Endothelial cell of umbilical vein (primary cell): ENCODE data around the gene DBT. TPM values are rescaled to one million over a fixed set of nuclear protein-coding genes. Genes with fewer than 3 reads are reported as not detected.

Experiments used
- BruUV-seq: library from RNA; stranded (reverse); fragments of 400-500 nt; replicated peaks from 2 replicates; lab custom pipeline; 2021; lab: Mats Ljungman, UMichigan
- CTCF ChIA-PET: fragments of 300-600, 350-600 bp; sonication (Branson Sonifier 250); formaldehyde crosslinking; loops from one replicate; lab custom pipeline; 2021; ENCODE audit warnings: antibody characterized with exemption, inconsistent platforms; lab: Charles Lee
- POLR2A ChIA-PET: fragments of 300-600, 350-600 bp; sonication (Branson Sonifier 250); formaldehyde crosslinking; loops from one replicate; lab custom pipeline; 2021; ENCODE audit warnings: antibody characterized with exemption, inconsistent platforms; lab: Charles Lee
- DNase-seq: peaks from one replicate; pipeline ENCODE4 v3.0.0-alpha.2; 2011; ENCODE audit warnings: low read depth, low spot score
- FAIRE-seq: peaks from 2 replicates; lab custom pipeline; 2011; peaks lifted over from hg19 to GRCh38; lab: Jason Lieb, UNC
- H2AFZ ChIP-seq: 2 replicates; pipeline ENCODE4 v1.6.0; 2012; ENCODE audit warnings: low read depth, low read length, control low read depth, inconsistent platforms
- H3K27ac ChIP-seq: 2 replicates; pipeline ENCODE4 v1.5.1; 2011; ENCODE audit warnings: low read depth, mild to moderate bottlenecking, control low read depth, low read length, moderate library complexity; ENCODE audit not compliant: insufficient read depth
- H3K27me3 ChIP-seq, 2 experiments: 2 replicates each; pipeline versions ENCODE4 v1.6.0 to v1.6.1; 2011; ENCODE audit warnings: low read length in 2 of 2, mixed read lengths in 1 of 2; ENCODE audit not compliant: control insufficient read depth in 2 of 2, insufficient read depth in 2 of 2
- H3K36me3 ChIP-seq, 2 experiments: 2 replicates in 1 of 2; 3 replicates in 1 of 2; pipeline ENCODE4 v1.5.1; 2011; ENCODE audit warnings: low read length in 2 of 2, mild to moderate bottlenecking in 1 of 2, moderate library complexity in 1 of 2; ENCODE audit not compliant: control insufficient read depth in 2 of 2, insufficient read depth in 2 of 2; ENCODE audit errors: extremely low read depth in 1 of 2
- H3K4me1 ChIP-seq: 3 replicates; pipeline ENCODE4 v1.5.1; 2011; ENCODE audit warnings: mild to moderate bottlenecking, low read length; ENCODE audit not compliant: control insufficient read depth, insufficient read depth; ENCODE audit errors: extremely low read depth
- H3K4me2 ChIP-seq: 2 replicates; pipeline ENCODE4 v1.6.1; 2011; ENCODE audit warnings: low read length, control low read depth, mixed read lengths; ENCODE audit not compliant: insufficient read depth
- H3K4me3 ChIP-seq, 3 experiments: fragments of 200-600 bp in 1 of 3; sonication (generic), shearing (Covaris generic) in 1 of 3; replicated peaks in 1 of 3; 2 replicates each; pipeline ENCODE4 v1.5.1; 2011 to 2016; ENCODE audit warnings: control low read depth in 3 of 3, low read length in 3 of 3, mild to moderate bottlenecking in 2 of 3, inconsistent platforms in 1 of 3, low read depth in 1 of 3, moderate library complexity in 1 of 3; ENCODE audit not compliant: insufficient read depth in 1 of 3
- H3K79me2 ChIP-seq: 2 replicates; pipeline ENCODE4 v1.6.0; 2012; ENCODE audit warnings: low read length, inconsistent platforms; ENCODE audit not compliant: control insufficient read depth, insufficient read depth
- H3K9ac ChIP-seq: replicated peaks from 2 replicates; pipeline ENCODE3; 2011; ENCODE audit warnings: low read length, control low read depth; ENCODE audit not compliant: insufficient read depth; ENCODE audit errors: extremely low read depth
- H3K9me1 ChIP-seq: replicated peaks from 3 replicates; pipeline ENCODE4 v1.6.0; 2011; ENCODE audit warnings: mild to moderate bottlenecking, low read length; ENCODE audit not compliant: control insufficient read depth, insufficient read depth; ENCODE audit errors: extremely low read depth
- H3K9me3 ChIP-seq: replicated peaks from 2 replicates; pipeline ENCODE4 v1.5.1; 2012; ENCODE audit warnings: low read length, inconsistent platforms; ENCODE audit not compliant: control insufficient read depth, insufficient read depth
- H4K20me1 ChIP-seq: replicated peaks from 2 replicates; pipeline ENCODE3; 2011; ENCODE audit warnings: mild to moderate bottlenecking, low read length; ENCODE audit not compliant: control insufficient read depth, insufficient read depth; ENCODE audit errors: extremely low read depth
- EZH2 ChIP-seq: IDR thresholded peaks from 2 replicates; pipeline ENCODE4 v1.6.1; 2012; ENCODE audit warnings: borderline replicate concordance, low read depth, mild to moderate bottlenecking, moderate library complexity, low read length, inconsistent platforms; ENCODE audit not compliant: severe bottlenecking
- FOS ChIP-seq: IDR thresholded peaks from 2 replicates; pipeline ENCODE4 v1.6.1; 2011; ENCODE audit warnings: mild to moderate bottlenecking, low read length, moderate library complexity, borderline replicate concordance; ENCODE audit not compliant: insufficient read depth
- GATA2 ChIP-seq: IDR thresholded peaks from 2 replicates; pipeline ENCODE4 v1.7.0; 2011; ENCODE audit warnings: low read depth, mild to moderate bottlenecking, moderate library complexity, mixed read lengths, low read length; ENCODE audit not compliant: insufficient read length, insufficient read depth
- JUN ChIP-seq: IDR thresholded peaks from 2 replicates; pipeline ENCODE4 v1.6.1; 2011; ENCODE audit warnings: borderline replicate concordance, low read depth; ENCODE audit not compliant: insufficient read length, insufficient read depth
- MYC ChIP-seq: IDR thresholded peaks from one replicate; pipeline ENCODE4 v1.6.1; 2011; ENCODE audit warnings: mild to moderate bottlenecking, low read depth, low read length
- POLR2A ChIP-seq: IDR thresholded peaks from 2 replicates; pipeline ENCODE4 v1.6.1; 2012; ENCODE audit warnings: low read depth, mild to moderate bottlenecking, control low read depth, low read length
- POLR2AphosphoS5 ChIP-seq: IDR thresholded peaks from 2 replicates; pipeline ENCODE4 v1.6.1; 2012; ENCODE audit warnings: low read depth, mild to moderate bottlenecking, control low read depth, low read length, moderate library complexity; ENCODE audit not compliant: insufficient read depth
- dilution Hi-C: fragments of 300-500 bp; cut with MboI; formaldehyde crosslinking; loops from one replicate; pipeline ENCODE4 v1.15.0; 2019; ENCODE audit warnings: low sequenced_read_pairs; ENCODE audit not compliant: extremely low pct_ligation_motif_present
- intact Hi-C: fragments of 100-400 bp; cut with micrococcal nuclease; formaldehyde crosslinking; loops from one replicate; pipeline ENCODE4 v1.10.0; 2022
- polyA plus RNA-seq, 4 experiments: library from polyadenylated mRNA; depleted of rRNA in 3 of 4; stranded (reverse) in 3 of 4; unstranded in 1 of 4; fragments of >200 nt; gene quantifications; 2 replicates each; pipeline versions ENCODE4 v1.2.1 to v1.2.3, GENCODE V29; 2011 to 2012; ENCODE audit warnings: missing spikeins in 1 of 4
- total RNA-seq: library from RNA; stranded (reverse); gene quantifications from 2 replicates; pipeline ENCODE4 v1.2.3, GENCODE V29; 2021
- TF ChIP-seq, protein P1 (sequence below), 2 donors: IDR thresholded peaks; 1 replicate in 1 of 2; 2 replicates in 1 of 2; pipeline ENCODE4 v1.5.1; 2011; ENCODE audit warnings: low read length in 2 of 2, mild to moderate bottlenecking in 2 of 2, moderate library complexity in 2 of 2, control low read depth in 1 of 2, inconsistent platforms in 1 of 2, low read depth in 1 of 2; ENCODE audit not compliant: insufficient read depth in 1 of 2; ENCODE audit errors: extremely low read depth in 1 of 2
- TF ChIP-seq, protein P2 (sequence below): IDR thresholded peaks from 2 replicates; pipeline ENCODE4 v1.6.1; 2011; ENCODE audit not compliant: insufficient read depth, insufficient read length

DBT gene
- total and polyA plus RNA-seq, 2 donors (not counting 3 experiments of a cell fraction or from before 2014, with no cell fraction given), result 1.6 to 7.9 TPM

DNA sequence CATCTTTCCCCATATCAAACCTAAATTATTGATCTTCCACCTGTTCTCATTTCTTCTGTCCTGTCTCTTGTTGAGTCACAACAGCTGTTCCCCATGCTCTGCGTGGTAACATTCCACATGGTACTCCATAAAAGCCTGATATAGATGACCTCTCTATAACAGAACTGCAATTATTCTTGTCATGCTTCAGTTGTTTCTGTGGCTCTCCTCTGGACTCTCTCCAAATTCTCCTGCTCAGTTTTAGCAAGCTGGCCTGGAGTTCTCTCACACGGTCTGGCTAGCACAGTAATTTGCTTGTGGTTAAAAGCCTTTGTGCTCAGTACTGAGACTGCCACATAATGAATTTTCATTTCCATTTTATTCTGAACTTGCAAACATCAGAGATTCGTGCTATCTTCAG lies 61.0 kb downstream of the DBT start:
- dilution Hi-C loops, result no loop called here
- Histone ChIP-seq H3K79me2 (no peaks in the 10 kb centered on the region), H2AFZ (no peak overlapping the region), H3K4me3 (no peak overlapping the region), H3K4me2 (no peak overlapping the region), H3K9me1 (no peaks in the 10 kb centered on the region), H3K36me3 (no peaks in the 10 kb centered on the region), H3K9ac (no peak overlapping the region), H3K4me1 (no peaks in the 10 kb centered on the region), H3K9me3 (no peaks in the 10 kb centered on the region), H3K27ac (no peak overlapping the region), H4K20me1 (no peaks in the 10 kb centered on the region), H3K27me3 (no peaks in the 10 kb centered on the region)
- no peak for TF ChIP-seq GATA2
- no peak for TF ChIP-seq POLR2A
- TF ChIP-seq EZH2, result no peak
- TF ChIP-seq, protein P1, sequence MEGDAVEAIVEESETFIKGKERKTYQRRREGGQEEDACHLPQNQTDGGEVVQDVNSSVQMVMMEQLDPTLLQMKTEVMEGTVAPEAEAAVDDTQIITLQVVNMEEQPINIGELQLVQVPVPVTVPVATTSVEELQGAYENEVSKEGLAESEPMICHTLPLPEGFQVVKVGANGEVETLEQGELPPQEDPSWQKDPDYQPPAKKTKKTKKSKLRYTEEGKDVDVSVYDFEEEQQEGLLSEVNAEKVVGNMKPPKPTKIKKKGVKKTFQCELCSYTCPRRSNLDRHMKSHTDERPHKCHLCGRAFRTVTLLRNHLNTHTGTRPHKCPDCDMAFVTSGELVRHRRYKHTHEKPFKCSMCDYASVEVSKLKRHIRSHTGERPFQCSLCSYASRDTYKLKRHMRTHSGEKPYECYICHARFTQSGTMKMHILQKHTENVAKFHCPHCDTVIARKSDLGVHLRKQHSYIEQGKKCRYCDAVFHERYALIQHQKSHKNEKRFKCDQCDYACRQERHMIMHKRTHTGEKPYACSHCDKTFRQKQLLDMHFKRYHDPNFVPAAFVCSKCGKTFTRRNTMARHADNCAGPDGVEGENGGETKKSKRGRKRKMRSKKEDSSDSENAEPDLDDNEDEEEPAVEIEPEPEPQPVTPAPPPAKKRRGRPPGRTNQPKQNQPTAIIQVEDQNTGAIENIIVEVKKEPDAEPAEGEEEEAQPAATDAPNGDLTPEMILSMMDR (IDR thresholded peaks at IDR 0.05; ENCODE audit: extremely low read depth in 1 of 2, insufficient read depth in 1 of 2, low read depth in 1 of 2, low read length in 2 of 2), result no peak
- no peak for TF ChIP-seq POLR2AphosphoS5
- no peak for TF ChIP-seq JUN
- TF ChIP-seq MYC, result no peak
- TF ChIP-seq, protein P2, sequence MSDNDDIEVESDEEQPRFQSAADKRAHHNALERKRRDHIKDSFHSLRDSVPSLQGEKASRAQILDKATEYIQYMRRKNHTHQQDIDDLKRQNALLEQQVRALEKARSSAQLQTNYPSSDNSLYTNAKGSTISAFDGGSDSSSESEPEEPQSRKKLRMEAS, result no peak
- TF ChIP-seq FOS, result no peak
- FAIRE-seq, result no peak
- ChIA-PET CTCF (interaction anchor here (1.1 kb wide), 1 partner anchor 11 kb away, joined by 3 read pairs; no protein-coding TSS in a partner anchor), POLR2A (no interaction called here)
- no peak for DNase-seq
- intact Hi-C loops, result no loop called here
- no TSS peak for BruUV-seq
